NOMO-1 treated with dmso at 0.1 percent for 144 hours (cell line): Measurements from ENCODE around the gene ANKRD13A.
A peak's percentile ranks its signal among the peaks of the same experiment; 100 is the strongest.

Source experiments
- DNase-seq: peaks from one replicate; lab custom pipeline; 2025; ENCODE audit not compliant: unreplicated experiment; lab: John Stamatoyannopoulos, UW

ANKRD13A gene

GRCh38 chr12:110077800-110078199 lies 78.6 kb downstream of the ANKRD13A start:
- DNase-seq = no peak

- peak; percentile 74 for DNase-seq
Observed at GRCh38 chr12:110079477-110080400, 80.5 kb downstream of the ANKRD13A start.

GRCh38 chr12:110080410-110080809 lies 81.2 kb downstream of the ANKRD13A start:
- DNase-seq = no peak

GRCh38 chr12:110084314-110085015 lies 85.2 kb downstream of the ANKRD13A start:
- no peak for DNase-seq

- DNase-seq = peak; percentile 70
Observed at GRCh38 chr12:110088216-110088615, 89.0 kb downstream of the ANKRD13A start.

GRCh38 chr12:110088936-110089335 lies 89.7 kb downstream of the ANKRD13A start:
- peak; percentile 34 for DNase-seq
